AG04450 (cell line): ENCODE measurements around the gene GARNL3. TPM values are rescaled to one million over a fixed set of nuclear protein-coding genes. Genes with fewer than 3 reads are reported as not detected.
A peak's percentile ranks its signal among the peaks of the same experiment; 100 is the strongest.

Experiments
- CTCF ChIA-PET: fragments of 300-600, 350-600 bp; formaldehyde crosslinking; extraction: SDS; loops from one replicate; lab custom pipeline; 2022; ENCODE audit warnings: antibody characterized with exemption, inconsistent platforms; lab: Charles Lee
- POLR2A ChIA-PET: fragments of 350-600 bp; formaldehyde crosslinking; extraction: SDS; loops from one replicate; lab custom pipeline; 2021; ENCODE audit warnings: antibody characterized with exemption, inconsistent platforms; lab: Yijun Ruan, JAX
- DNase-seq: peaks from one replicate; pipeline ENCODE4 v3.0.0-alpha.2; 2011; ENCODE audit warnings: low read depth, low spot score
- H3K27ac ChIP-seq: one replicate; pipeline ENCODE4 v1.5.1; 2012; ENCODE audit warnings: low read depth, low read length, control low read depth
- H3K27me3 ChIP-seq: one replicate; pipeline ENCODE4 v1.6.0; 2012; ENCODE audit warnings: low read length; ENCODE audit not compliant: control insufficient read depth, insufficient read depth
- H3K4me3 ChIP-seq: 2 replicates; pipeline ENCODE4 v1.5.1; 2011; ENCODE audit warnings: mild to moderate bottlenecking, low read depth, low read length, control low read depth
- H3K9me3 ChIP-seq: 2 replicates; pipeline ENCODE4 v1.5.1; 2012; ENCODE audit warnings: low read length; ENCODE audit not compliant: control insufficient read depth, insufficient read depth
- CTCF ChIP-seq: IDR thresholded peaks from 2 replicates; pipeline ENCODE4 v1.5.1; 2011; ENCODE audit warnings: low read depth, low read length, control low read depth, inconsistent platforms
- polyA plus RNA-seq: library from polyadenylated mRNA; depleted of rRNA; stranded (reverse); fragments of >200 nt; gene quantifications from 2 replicates; pipeline ENCODE4 v1.2.3, GENCODE V29; 2011

GARNL3 gene
- polyA plus RNA-seq, 1 experiment: 2.7 TPM

GRCh38 chr9:127237801-127238200 lies 26.8 kb upstream of the GARNL3 start:
- Histone ChIP-seq H3K9me3 (no peaks in the 10 kb centered on the region), H3K27ac (no peak overlapping the region), H3K27me3 (peaks cover 3% of the 10 kb centered on the region), H3K4me3 (no peak overlapping the region)
- DNase-seq: no peak
- ChIA-PET POLR2A (interaction anchor here (0.6 kb wide), 1 partner anchor 13 kb away, joined by 7 read pairs; no protein-coding TSS in a partner anchor), CTCF (no interaction called here)
- TF ChIP-seq CTCF: no peak

GRCh38 chr9:127241354-127241753 lies 23.2 kb upstream of the GARNL3 start:
- no peak for DNase-seq
- CTCF ChIA-PET: no interaction called here
- TF ChIP-seq CTCF: no peak
- Histone ChIP-seq H3K27ac (no peak overlapping the region), H3K27me3 (no peaks in the 10 kb centered on the region), H3K9me3 (no peaks in the 10 kb centered on the region), H3K4me3 (no peak overlapping the region)
- POLR2A ChIA-PET: no interaction called here

GRCh38 chr9:127244609-127245601 lies 19.7 kb upstream of the GARNL3 start:
- Histone ChIP-seq H3K9me3 (no peaks in the 10 kb centered on the region), H3K27ac (no peak overlapping the region), H3K4me3 (peak overlapping the region; percentile 86), H3K27me3 (no peaks in the 10 kb centered on the region)
- no peak for TF ChIP-seq CTCF
- DNase-seq: peak; percentile 78
- ChIA-PET POLR2A (interaction anchor here (0.6 to 1.5 kb wide), 4 partner anchors 10 to 21 kb away, joined by 3 to 7 read pairs (median 4); no protein-coding TSS in a partner anchor), CTCF (interaction anchor here (0.6 to 1.2 kb wide), 3 partner anchors 115 to 1992 kb away, joined by 3 to 12 read pairs (median 3); no protein-coding TSS in a partner anchor)

- no peaks in the 10 kb centered on the region for H3K27me3 ChIP-seq
- no peak for DNase-seq
- no peaks in the 10 kb centered on the region for H3K9me3 ChIP-seq
- H3K4me3 ChIP-seq: peak overlapping the region; percentile 86
- ChIA-PET CTCF (no interaction called here), POLR2A (interaction anchor here (0.8 to 1.5 kb wide), 2 partner anchors 19 to 21 kb away, joined by 3 to 7 read pairs; no protein-coding TSS in a partner anchor)
- TF ChIP-seq CTCF: no peak
- no peak overlapping the region for H3K27ac ChIP-seq
Observed at GRCh38 chr9:127245637-127246164, 18.9 kb upstream of the GARNL3 start.
